Suprapubic skin (tissue), 4 donors: Measurements from ENCODE around the gene EIF5. TPM values are rescaled to one million over a fixed set of nuclear protein-coding genes. Genes with fewer than 3 reads are reported as not detected.

Experiments
- DNase-seq, 2 donors: peaks; one replicate each; pipeline ENCODE4 v3.0.0-alpha.2; 2019; ENCODE audit warnings: low spot score in 2 of 2
- H3K27ac ChIP-seq: fragments of 200-600 bp; sonication (generic); one replicate; pipeline ENCODE4 v1.5.1; 2019
- H3K27me3 ChIP-seq: fragments of 200-600 bp; sonication (generic); one replicate; pipeline ENCODE4 v1.5.1; 2019
- H3K36me3 ChIP-seq: fragments of 200-600 bp; sonication (generic); one replicate; pipeline ENCODE4 v1.5.1; 2019
- H3K4me1 ChIP-seq: fragments of 200-600 bp; sonication (generic); one replicate; pipeline ENCODE4 v1.5.1; 2019
- H3K4me3 ChIP-seq: fragments of 200-600 bp; sonication (generic); one replicate; pipeline ENCODE4 v1.5.1; 2019; ENCODE audit warnings: mild to moderate bottlenecking
- H3K9me3 ChIP-seq: fragments of 200-600 bp; sonication (generic); one replicate; pipeline ENCODE4 v1.5.1; 2019
- CTCF ChIP-seq, 2 donors: fragments of 200-600 bp in 1 of 2; fragments of 450-650 bp in 1 of 2; sonication (generic) in 1 of 2; IDR thresholded peaks; one replicate each; pipeline ENCODE4 v1.5.1; 2016 to 2019; ENCODE audit warnings: antibody characterized with exemption in 2 of 2, mild to moderate bottlenecking in 1 of 2, moderate library complexity in 1 of 2
- EP300 ChIP-seq: sonication (generic); formaldehyde crosslinking; IDR thresholded peaks from one replicate; pipeline ENCODE4 v1.6.1; 2017; ENCODE audit warnings: antibody characterized with exemption
- POLR2A ChIP-seq, 2 donors: fragments of 450-650 bp; IDR thresholded peaks; one replicate each; pipeline ENCODE4 v1.6.1; 2017; ENCODE audit warnings: antibody characterized with exemption in 2 of 2, mild to moderate bottlenecking in 2 of 2, moderate library complexity in 2 of 2
- POLR2AphosphoS5 ChIP-seq, 3 donors: sonication (generic); formaldehyde crosslinking; IDR thresholded peaks; one replicate each; pipeline ENCODE4 v1.6.1; 2017; ENCODE audit warnings: antibody characterized with exemption in 3 of 3
- WGBS: methylation state at CpG from one replicate; pipeline ENCODE4 v1.1.5; 2018; 5-methylcytosine and 5-hydroxymethylcytosine counted together
- total RNA-seq, 4 donors: library from RNA; depleted of rRNA; stranded (reverse); fragments of >200 nt; gene quantifications; one replicate each; pipeline ENCODE4 v1.1.0, GENCODE V29; 2016

The EIF5 gene
- total RNA-seq, 4 donors from 2014 or later = 167 to 241 (median 194) TPM

- no peak for TF ChIP-seq POLR2A (IDR thresholded peaks at IDR 0.05)
- no peak for TF ChIP-seq EP300
- no peak for TF ChIP-seq POLR2AphosphoS5 (IDR thresholded peaks at IDR 0.05)
- no peak for TF ChIP-seq CTCF (IDR thresholded peaks at IDR 0.05)
- no peak for DNase-seq
- no peak overlapping the region for H3K27ac ChIP-seq
- H3K36me3 ChIP-seq = peaks cover 39% of the 10 kb centered on the region
- no peak overlapping the region for H3K4me3 ChIP-seq
- H3K9me3 ChIP-seq = no peaks in the 10 kb centered on the region
- no peaks in the 10 kb centered on the region for H3K4me1 ChIP-seq
- H3K27me3 ChIP-seq = no peaks in the 10 kb centered on the region
- WGBS = 59% methylated on average over 3 of the region's 3 CpGs
Measured at GRCh38 chr14:103346286-103346685, 12.2 kb downstream of the EIF5 start.

GRCh38 chr14:103347091-103347815, 13.2 kb downstream of the EIF5 start:
- peaks cover 29% of the 10 kb centered on the region for H3K36me3 ChIP-seq
- no peaks in the 10 kb centered on the region for H3K4me1 ChIP-seq
- no peak for DNase-seq
- H3K9me3 ChIP-seq = no peaks in the 10 kb centered on the region
- H3K27me3 ChIP-seq = no peaks in the 10 kb centered on the region
- TF ChIP-seq POLR2AphosphoS5 (IDR thresholded peaks at IDR 0.05) = no peak
- no peak for TF ChIP-seq EP300
- no peak for TF ChIP-seq CTCF (IDR thresholded peaks at IDR 0.05)
- TF ChIP-seq POLR2A (IDR thresholded peaks at IDR 0.05) = no peak
- 75% methylated on average over 12 of the region's 12 CpGs for WGBS
- no peak overlapping the region for H3K4me3 ChIP-seq
- no peak overlapping the region for H3K27ac ChIP-seq

- DNase-seq = no peak
- peaks cover 20% of the 10 kb centered on the region for H3K36me3 ChIP-seq
- no peaks in the 10 kb centered on the region for H3K4me1 ChIP-seq
- peaks cover 2% of the 10 kb centered on the region for H3K27me3 ChIP-seq
- H3K9me3 ChIP-seq = no peaks in the 10 kb centered on the region
- no peak overlapping the region for H3K27ac ChIP-seq
- no peak overlapping the region for H3K4me3 ChIP-seq
- WGBS = 83% methylated on average over 5 of the region's 5 CpGs
- TF ChIP-seq CTCF (IDR thresholded peaks at IDR 0.05) = no peak
- no peak for TF ChIP-seq POLR2A (IDR thresholded peaks at IDR 0.05)
- TF ChIP-seq POLR2AphosphoS5 (IDR thresholded peaks at IDR 0.05) = no peak
- no peak for TF ChIP-seq EP300
Measured at GRCh38 chr14:103348154-103348553, 14.1 kb downstream of the EIF5 start.

- no peak overlapping the region for H3K27ac ChIP-seq
- no peak overlapping the region for H3K4me3 ChIP-seq
- H3K4me1 ChIP-seq = no peaks in the 10 kb centered on the region
- TF ChIP-seq EP300 (no peak), POLR2AphosphoS5 (IDR thresholded peaks at IDR 0.05) (no peak), CTCF (IDR thresholded peaks at IDR 0.05) (no peak), POLR2A (IDR thresholded peaks at IDR 0.05) (no peak)
- no peaks in the 10 kb centered on the region for H3K9me3 ChIP-seq
- no peak for DNase-seq
- peaks cover 2% of the 10 kb centered on the region for H3K27me3 ChIP-seq
- WGBS = 89% methylated on average over 13 of the region's 13 CpGs
- H3K36me3 ChIP-seq = peaks cover 2% of the 10 kb centered on the region
Measured at GRCh38 chr14:103349982-103350381, 15.9 kb downstream of the EIF5 start.

- TF ChIP-seq POLR2A (IDR thresholded peaks at IDR 0.05) (no peak), EP300 (no peak), CTCF (IDR thresholded peaks at IDR 0.05) (no peak), POLR2AphosphoS5 (IDR thresholded peaks at IDR 0.05) (no peak)
- DNase-seq = no peak
- 76% methylated on average over 7 of the region's 7 CpGs for WGBS
Measured at GRCh38 chr14:103353362-103353761, 19.3 kb downstream of the EIF5 start.

More at GRCh38 chr14:103353362-103353761, 19.3 kb downstream of the EIF5 start:
- no peak overlapping the region for H3K4me3 ChIP-seq
- H3K4me1 ChIP-seq = no peaks in the 10 kb centered on the region
- no peaks in the 10 kb centered on the region for H3K36me3 ChIP-seq
- peaks cover 2% of the 10 kb centered on the region for H3K27me3 ChIP-seq
- H3K27ac ChIP-seq = no peak overlapping the region
- H3K9me3 ChIP-seq = no peaks in the 10 kb centered on the region
